Aorta (tissue), 5 donors: ENCODE data around the gene TCHP. TPM values are rescaled to one million over a fixed set of nuclear protein-coding genes. Genes with fewer than 3 reads are reported as not detected.

Source experiments
- ATAC-seq: fragments of 200-7000 bp; cut with Tn5 transposase; one replicate; pipeline ENCODE4 v1.9.1; 2022; ENCODE audit warnings: moderate library complexity; ENCODE audit not compliant: low FRiP score
- DNase-seq, 2 donors: peaks; one replicate each; pipeline ENCODE4 v3.0.0-alpha.2; 2020
- H3K27ac ChIP-seq, 2 donors: one replicate each; pipeline ENCODE4 v1.5.1; 2013; ENCODE audit warnings: low read length in 2 of 2, mild to moderate bottlenecking in 2 of 2, moderate library complexity in 2 of 2, control low read depth in 1 of 2, inconsistent platforms in 1 of 2, low read depth in 1 of 2
- H3K27me3 ChIP-seq, 2 donors: one replicate each; pipeline ENCODE4 v1.6.1; 2013; ENCODE audit warnings: control low read depth in 1 of 2, low read length in 1 of 2, mild to moderate bottlenecking in 1 of 2, moderate library complexity in 1 of 2; ENCODE audit not compliant: insufficient read depth in 2 of 2, control insufficient read depth in 1 of 2
- H3K36me3 ChIP-seq, 2 donors: one replicate each; pipeline ENCODE4 v1.6.1; 2013; ENCODE audit warnings: control low read depth in 1 of 2, low read length in 1 of 2, mild to moderate bottlenecking in 1 of 2; ENCODE audit not compliant: insufficient read depth in 2 of 2, control insufficient read depth in 1 of 2
- H3K4me1 ChIP-seq, 2 donors: one replicate each; pipeline ENCODE4 v1.6.1; 2013; ENCODE audit warnings: low read length in 2 of 2, control low read depth in 1 of 2, mild to moderate bottlenecking in 1 of 2, moderate library complexity in 1 of 2; ENCODE audit not compliant: insufficient read depth in 2 of 2, control insufficient read depth in 1 of 2
- H3K4me3 ChIP-seq, 2 donors: one replicate each; pipeline ENCODE4 v1.5.1; 2013; ENCODE audit warnings: low read length in 2 of 2, control low read depth in 1 of 2, mild to moderate bottlenecking in 1 of 2
- H3K9me3 ChIP-seq: one replicate; pipeline ENCODE4 v1.6.1; 2013; ENCODE audit warnings: mild to moderate bottlenecking, low read length; ENCODE audit not compliant: control insufficient read depth
- WGBS, 2 donors: extraction: QIAGEN DNeasy Blood & Tissue Kit; methylation state at CpG; one replicate each; pipeline ENCODE4 v1.1.7; 2013; 5-methylcytosine and 5-hydroxymethylcytosine counted together
- intact Hi-C, 2 donors: fragments of 100-400 bp; cut with DNase I; formaldehyde crosslinking; loops; one replicate each; pipeline versions ENCODE4 v1.14.2 to v1.15.0; 2022
- polyA plus RNA-seq, 2 donors: library from polyadenylated mRNA; stranded (reverse); fragments of 200-250 nt; gene quantifications; one replicate each; pipeline ENCODE4 v1.2.3, GENCODE V29; 2013
- total RNA-seq, 2 donors: library from RNA; stranded (reverse); fragmentation: NEBNext Ultra II Directional; extraction: Animal tissue kit (Norgen Biotek cat#: 25700); gene quantifications; one replicate each; pipeline ENCODE4 v1.2.1, GENCODE V29; 2021
- donor health status: healthy with polysubstance abuse.
- donor health status: Bipolar disorder and iron deficiency.
- donor health status: DM: no; HTN: no; CAD: no.
- donor health status: DM: no; HTN: no; CAD: no.
- donor health status: DM: yes; HTN: yes; CAD: no.

The TCHP gene
- total and polyA plus RNA-seq, 4 donors, result 4.3 to 21.1 (median 12.2) TPM

DNA sequence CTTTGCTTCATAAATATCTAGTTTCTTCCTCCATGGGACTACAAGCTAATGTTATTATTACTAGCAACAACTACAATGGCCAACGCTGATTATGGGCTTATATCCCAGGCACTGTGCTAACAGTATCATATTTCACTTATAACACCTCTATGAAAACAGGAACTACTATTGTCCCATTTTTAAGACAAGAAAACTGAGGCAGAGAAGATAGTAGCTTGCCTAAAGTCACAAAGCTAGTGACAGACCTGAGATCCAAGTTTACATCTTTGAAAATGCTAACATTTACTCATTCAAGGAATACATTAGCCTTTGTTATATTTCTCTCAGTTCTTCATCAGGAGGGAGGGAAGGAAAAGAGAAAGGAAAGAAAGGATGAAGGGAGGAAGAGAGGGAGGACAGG is 63.3 kb downstream of the TCHP start:
- Histone ChIP-seq H3K36me3 (peaks cover 6 to 17% of the 10 kb centered on the region in 2 donors), H3K27ac (no peak overlapping the region), H3K4me3 (no peak overlapping the region), H3K4me1 (no peaks in the 10 kb centered on the region), H3K9me3 (no peaks in the 10 kb centered on the region), H3K27me3 (no peaks in the 10 kb centered on the region)
- WGBS, 2 donors, result 76 to 97% methylated on average over 1 of the region's 1 CpG
- intact Hi-C loops, result no loop called here
- DNase-seq, result no peak
- ATAC-seq, result no peak

DNA sequence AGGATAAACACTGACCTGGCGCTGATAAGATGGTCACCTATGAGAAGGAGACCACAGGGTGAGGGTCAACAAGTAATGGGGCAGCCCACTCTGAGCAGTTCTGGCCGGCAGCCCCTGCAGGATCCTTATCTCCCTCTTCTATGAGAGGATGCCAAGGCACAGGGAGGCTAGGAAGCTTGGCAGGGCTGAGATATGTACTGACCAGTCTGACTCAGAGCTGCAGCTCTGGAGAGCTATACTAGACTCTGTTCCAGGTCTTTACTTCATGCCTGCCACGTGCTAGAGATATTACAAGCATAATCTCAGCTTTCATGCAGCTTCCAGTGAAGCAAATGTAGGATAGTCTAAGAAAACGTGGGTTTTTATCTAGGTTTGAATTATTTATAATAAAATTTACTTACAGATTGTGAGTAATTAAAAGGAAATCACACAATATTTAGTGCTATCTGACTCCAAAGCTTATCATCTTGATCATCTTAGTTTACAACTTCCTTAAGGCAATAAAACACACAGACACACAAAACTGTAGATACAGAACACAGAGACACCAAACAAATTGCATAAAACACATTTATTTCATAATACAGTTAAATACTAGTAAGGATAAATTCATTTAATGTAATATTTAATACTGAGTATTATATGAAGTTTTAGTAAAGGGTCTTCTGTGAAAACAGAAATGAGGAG is 63.8 kb downstream of the TCHP start:
- H3K4me1 ChIP-seq, result no peaks in the 10 kb centered on the region
- intact Hi-C loops, result no loop called here
- no peaks in the 10 kb centered on the region for H3K27me3 ChIP-seq
- H3K9me3 ChIP-seq, result no peaks in the 10 kb centered on the region
- peak overlapping the region in 1 of 2 donors; percentile 54 for H3K27ac ChIP-seq
- 23 to 29% methylated on average over 4 of the region's 4 CpGs for WGBS, 2 donors
- ATAC-seq, result peak; percentile 83
- H3K4me3 ChIP-seq, result no peak overlapping the region
- DNase-seq, result peak in 1 of 2 donors; percentile 60
- H3K36me3 ChIP-seq, result peaks cover 6 to 17% of the 10 kb centered on the region in 2 donors

DNA sequence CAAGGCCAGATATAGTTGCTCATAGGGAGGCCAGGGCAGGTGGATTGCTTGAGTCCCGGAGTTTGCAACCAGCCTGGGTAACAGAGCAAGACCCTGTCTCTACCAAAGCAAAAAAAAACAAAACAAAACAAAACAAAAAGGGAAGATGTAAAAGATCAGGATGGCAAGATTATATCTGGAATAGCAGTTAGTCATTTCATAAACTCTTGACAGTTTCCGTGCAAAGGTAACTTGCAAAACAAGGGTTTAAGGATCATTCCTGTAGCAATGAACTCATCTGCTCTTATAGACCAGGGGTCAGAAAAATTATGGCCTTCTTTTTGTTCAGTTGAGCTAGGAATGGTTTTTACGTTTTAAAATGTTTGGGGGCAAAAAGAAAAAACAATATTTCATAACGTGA is 66.5 kb downstream of the TCHP start:
- no peaks in the 10 kb centered on the region for H3K9me3 ChIP-seq
- H3K27me3 ChIP-seq, result no peaks in the 10 kb centered on the region
- H3K27ac ChIP-seq, result no peak overlapping the region
- DNase-seq (no peak), ATAC-seq (no peak)
- no peak overlapping the region for H3K4me3 ChIP-seq
- peaks cover 3 to 14% of the 10 kb centered on the region in 2 donors for H3K36me3 ChIP-seq
- intact Hi-C loops, result no loop called here
- WGBS, 2 donors, result 90 to 91% methylated on average over 4 of the region's 4 CpGs
- no peaks in the 10 kb centered on the region for H3K4me1 ChIP-seq

DNA sequence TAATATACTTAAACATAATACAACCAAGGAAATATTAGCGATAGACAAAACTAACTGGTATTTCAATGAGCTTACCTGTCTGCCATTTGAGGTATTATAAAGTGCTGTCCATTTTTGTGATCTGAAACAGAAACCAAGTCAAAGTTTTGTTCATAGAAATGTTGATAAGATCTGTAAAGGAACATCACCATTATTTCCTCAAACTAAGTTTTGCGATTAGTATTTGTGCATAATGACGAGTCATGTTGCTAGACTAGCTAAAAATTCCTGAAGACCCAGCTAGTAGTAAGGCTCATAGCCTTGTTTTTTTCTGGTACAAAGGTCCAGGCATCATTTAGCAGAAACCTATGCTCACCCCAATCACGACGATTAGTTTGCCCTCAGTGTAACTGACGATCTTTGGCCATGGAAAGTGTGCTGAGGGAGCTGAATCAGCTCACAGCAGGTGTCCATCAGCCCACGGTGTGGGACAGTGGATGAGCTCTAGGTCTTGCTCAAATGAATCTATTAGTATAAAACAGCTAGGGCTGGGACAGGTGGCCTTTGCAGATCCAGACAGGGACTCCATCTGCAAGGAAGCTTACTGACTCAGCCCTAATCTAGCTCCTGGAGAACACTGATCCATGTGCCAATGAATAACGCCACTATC is 67.4 kb downstream of the TCHP start:
- H3K36me3 ChIP-seq, result peaks cover 3 to 10% of the 10 kb centered on the region in 2 donors
- no peak overlapping the region for H3K4me3 ChIP-seq
- intact Hi-C loops, result no loop called here
- no peaks in the 10 kb centered on the region for H3K4me1 ChIP-seq
- DNase-seq (no peak), ATAC-seq (no peak)
- no peak overlapping the region for H3K27ac ChIP-seq
- WGBS, 2 donors, result 81 to 82% methylated on average over 8 of the region's 8 CpGs
- H3K27me3 ChIP-seq, result no peaks in the 10 kb centered on the region
- H3K9me3 ChIP-seq, result no peaks in the 10 kb centered on the region

Other genes starting within 250 kb of the TCHP start
- under 1 TPM; 0.48 to 0.52 TPM for gene FAM222A, start 186.4 kb upstream of the TCHP start, total RNA-seq
- under 1 TPM; 0.25 to 0.28 TPM for gene FAM222A, start 186.4 kb upstream of the TCHP start, polyA plus RNA-seq
- 1 to 10 TPM; 2.5 to 3.9 TPM for gene TRPV4, start 66.9 kb upstream of the TCHP start, total RNA-seq
- gene TRPV4, start 66.9 kb upstream of the TCHP start, polyA plus RNA-seq, result 1 to 10 TPM in 1 of 2 donors, under 1 TPM in 1; 0.08 to 1.3 TPM
- 10 to 100 TPM; 38.4 to 38.6 TPM for gene GLTP, start 19.7 kb upstream of the TCHP start, total RNA-seq
- gene GLTP, start 19.7 kb upstream of the TCHP start, polyA plus RNA-seq, result 10 to 100 TPM; 25.4 to 31.7 TPM
- 10 to 100 TPM; 54.3 to 78.0 TPM for gene GIT2, start 96.1 kb downstream of the TCHP start, total RNA-seq
- 10 to 100 TPM in 1 of 2 donors, 1 to 10 TPM in 1; 9.3 to 24.8 TPM for gene GIT2, start 96.1 kb downstream of the TCHP start, polyA plus RNA-seq
- gene ANKRD13A, start 99.2 kb downstream of the TCHP start, total RNA-seq, result 10 to 100 TPM; 50.0 to 61.9 TPM
- 10 to 100 TPM; 16.5 to 24.7 TPM for gene ANKRD13A, start 99.2 kb downstream of the TCHP start, polyA plus RNA-seq
- gene C12orf76, start 148.2 kb downstream of the TCHP start, total RNA-seq, result 10 to 100 TPM; 10.5 to 18.1 TPM
- gene C12orf76, start 148.2 kb downstream of the TCHP start, polyA plus RNA-seq, result 10 to 100 TPM; 17.8 to 18.4 TPM
- 10 to 100 TPM; 11.4 to 14.1 TPM for gene IFT81, start 224.1 kb downstream of the TCHP start, total RNA-seq
- gene IFT81, start 224.1 kb downstream of the TCHP start, polyA plus RNA-seq, result 10 to 100 TPM in 1 of 2 donors, 1 to 10 TPM in 1; 7.9 to 14.2 TPM